MG63 (cell line): ENCODE data around the gene POU5F1. TPM values are rescaled to one million over a fixed set of nuclear protein-coding genes. Genes with fewer than 3 reads are reported as not detected.
"Not testable (repeated sequence)": the region's sequence is repeated elsewhere in the genome, so short reads cannot be mapped to it uniquely, and the experiment has no call there.

Experiments used
- DNase-seq: peaks from one replicate; pipeline ENCODE4 v3.0.0-alpha.2; 2020
- H3K27me3 ChIP-seq: fragments of 250-450 bp; sonication (Bioruptor Pico); 2 replicates; pipeline ENCODE4 v1.5.1; 2020; ENCODE audit warnings: mild to moderate bottlenecking, moderate library complexity
- H3K36me3 ChIP-seq: fragments of 250-450 bp; sonication (Bioruptor Pico); 2 replicates; pipeline ENCODE4 v1.5.1; 2020; ENCODE audit warnings: mild to moderate bottlenecking, moderate library complexity
- H3K4me3 ChIP-seq: fragments of 250-450 bp; sonication (Bioruptor Pico); 2 replicates; pipeline ENCODE4 v1.5.1; 2020; ENCODE audit warnings: mild to moderate bottlenecking, moderate library complexity
- H3K9me3 ChIP-seq: fragments of 250-450 bp; sonication (Bioruptor Pico); 2 replicates; pipeline ENCODE4 v1.5.1; 2020; ENCODE audit warnings: mild to moderate bottlenecking, moderate library complexity
- total RNA-seq: library from RNA; depleted of rRNA; stranded (reverse); fragments of >200 nt; shearing (Covaris generic); gene quantifications from 2 replicates; pipeline ENCODE4 v1.2.3, GENCODE V29; 2014; ENCODE audit warnings: low replicate concordance

The POU5F1 gene
- total RNA-seq, 1 experiment from 2014 or later, result 4.3 TPM

DNA sequence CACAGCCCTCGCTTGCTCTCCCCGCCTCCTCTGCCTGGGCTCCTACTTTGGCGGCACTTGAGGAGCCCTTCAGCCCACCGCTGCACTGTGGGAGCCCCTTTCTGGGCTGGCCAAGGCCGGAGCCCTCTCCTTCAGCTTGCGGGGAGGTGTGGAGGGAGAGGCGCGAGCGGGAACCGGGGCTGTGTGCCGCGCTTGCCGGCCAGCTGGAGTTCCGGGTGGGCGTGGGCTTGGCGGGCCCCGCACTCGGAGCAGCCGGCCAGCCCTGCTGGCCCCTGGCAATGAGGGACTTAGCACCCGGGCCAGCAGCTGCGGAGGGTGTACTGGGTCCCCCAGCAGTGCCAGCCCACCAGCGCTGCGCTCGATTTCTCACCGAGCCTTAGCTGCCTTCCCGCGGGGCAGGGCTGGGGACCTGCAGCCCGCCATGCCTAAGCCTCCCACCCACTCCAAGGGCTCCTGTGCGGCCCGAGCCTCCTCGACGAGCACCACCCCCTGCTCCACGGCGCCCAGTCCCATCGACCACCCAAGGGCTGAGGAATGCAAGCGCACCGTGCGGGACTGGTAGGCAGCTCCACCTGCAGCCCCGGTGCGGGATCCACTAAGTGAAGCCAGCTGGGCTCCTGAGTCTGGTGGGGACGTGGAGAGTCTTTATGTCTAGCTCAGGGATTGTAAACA is 25.0 kb upstream of the POU5F1 start:
- not testable (repeated sequence) for H3K9me3 ChIP-seq, H3K4me3 ChIP-seq, DNase-seq, H3K36me3 ChIP-seq, H3K27me3 ChIP-seq

DNA sequence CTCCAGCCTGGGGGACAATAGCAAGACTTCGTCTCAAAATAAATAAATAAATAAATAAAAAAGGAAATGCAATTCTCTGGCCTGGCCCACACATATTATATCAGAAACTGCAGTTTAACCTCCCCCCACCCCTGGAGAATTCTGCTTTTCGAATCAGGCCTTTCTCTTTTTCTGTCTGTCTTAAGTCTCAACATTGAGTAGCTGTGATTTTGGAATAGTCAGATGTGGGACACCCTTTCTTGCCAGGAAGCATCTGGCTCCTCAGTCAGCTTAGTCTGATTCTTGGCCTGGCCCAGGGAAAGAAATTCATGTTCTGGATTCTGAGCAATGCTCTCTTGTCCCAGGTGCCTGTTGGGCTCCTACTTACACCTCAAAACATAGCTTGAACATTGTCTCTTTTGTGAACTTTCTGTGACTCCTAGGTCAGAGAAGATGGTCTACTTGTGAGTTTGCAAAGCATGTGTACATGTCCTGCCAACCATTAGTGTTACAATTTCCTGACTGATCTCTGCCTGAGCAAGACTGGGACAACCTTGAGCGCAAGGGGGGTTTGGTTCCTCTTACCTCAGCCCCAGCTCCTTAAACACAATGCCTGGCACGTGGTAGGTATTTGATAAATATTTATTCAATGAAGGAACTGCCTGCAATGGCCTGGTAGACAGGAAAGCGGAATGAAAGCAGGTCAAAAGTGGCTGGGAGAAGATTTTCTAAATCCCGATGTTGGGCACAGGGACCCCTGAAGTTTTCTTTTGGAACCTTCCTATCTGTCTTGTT is 23.8 kb upstream of the POU5F1 start:
- no peak for DNase-seq
- no peak overlapping the region for H3K4me3 ChIP-seq
- no peaks in the 10 kb centered on the region for H3K27me3 ChIP-seq
- no peaks in the 10 kb centered on the region for H3K36me3 ChIP-seq
- H3K9me3 ChIP-seq, result no peaks in the 10 kb centered on the region

DNA sequence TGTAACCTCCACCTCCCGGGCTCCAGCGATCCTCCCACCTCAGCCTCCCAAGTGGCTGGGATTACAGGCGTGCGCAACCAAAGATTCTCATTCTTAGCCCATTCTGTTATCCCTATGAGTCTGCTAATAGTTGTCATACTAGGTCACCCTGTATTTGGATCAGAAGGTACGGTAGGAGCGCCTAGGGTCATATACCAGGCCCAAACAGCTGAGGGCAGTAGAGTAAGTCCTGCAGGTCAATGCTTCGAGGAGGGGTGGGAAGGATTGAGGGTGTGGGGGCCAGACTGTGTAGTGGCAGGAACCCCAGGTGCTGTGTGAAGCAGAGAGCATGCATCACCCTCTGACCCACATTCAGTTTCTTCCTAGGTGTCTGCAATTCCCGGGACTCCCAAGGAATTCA is 22.7 kb upstream of the POU5F1 start:
- Histone ChIP-seq H3K27me3 (no peaks in the 10 kb centered on the region), H3K36me3 (no peaks in the 10 kb centered on the region), H3K4me3 (no peak overlapping the region), H3K9me3 (no peaks in the 10 kb centered on the region)
- DNase-seq, result no peak

DNA sequence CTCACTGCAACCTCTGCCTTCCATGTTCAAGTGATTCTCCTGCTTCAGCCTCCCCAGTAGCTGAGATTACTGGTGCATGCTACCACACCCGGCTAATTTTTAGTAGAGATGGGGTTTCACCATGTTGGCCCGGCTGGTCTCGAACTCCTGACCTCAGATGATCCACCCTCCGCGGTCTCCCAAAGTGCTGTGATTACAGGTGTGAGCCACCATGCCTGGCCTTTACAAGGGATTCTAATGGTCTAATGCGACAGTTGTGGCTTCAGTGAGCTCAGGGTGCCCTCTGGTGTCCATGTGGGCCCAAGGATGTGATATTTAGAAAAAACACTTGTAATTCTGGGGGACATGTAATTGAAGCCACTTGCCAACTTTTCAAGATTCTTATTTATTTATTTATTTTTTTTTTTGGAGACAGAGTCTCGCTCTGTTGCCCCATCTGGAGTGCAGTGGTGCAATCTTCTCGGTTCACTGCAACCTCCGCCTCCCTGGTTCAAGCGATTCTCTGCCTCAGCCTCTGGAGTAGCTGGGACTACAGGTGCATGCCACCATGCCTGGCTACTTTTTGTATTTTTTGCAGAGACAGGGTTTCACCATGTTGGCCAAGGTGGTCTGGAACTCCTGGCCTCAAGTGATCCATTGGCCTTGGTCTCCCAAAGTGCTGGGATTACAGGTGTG is 22.1 kb upstream of the POU5F1 start:
- H3K9me3 ChIP-seq, result not testable (repeated sequence)

DNA sequence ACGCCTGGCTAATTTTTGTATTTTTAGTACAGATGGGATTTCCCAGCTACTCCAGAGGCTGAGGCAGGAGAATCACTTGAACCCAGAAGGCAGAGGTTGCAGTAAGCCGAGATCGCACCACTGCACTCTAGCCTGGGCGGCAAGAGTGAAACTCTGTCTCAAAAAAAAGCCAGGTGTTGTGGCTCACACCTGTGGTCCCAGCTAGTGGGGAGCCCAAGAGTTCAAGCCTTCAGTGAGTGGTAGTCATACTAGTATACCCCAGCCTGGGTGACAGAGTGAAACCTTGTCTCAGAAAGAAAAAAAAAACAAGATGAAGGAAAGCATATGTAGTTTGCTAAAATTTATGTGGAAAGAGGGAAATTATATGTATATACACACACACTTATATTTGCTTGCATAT is 20.0 kb upstream of the POU5F1 start:
- H3K9me3 ChIP-seq, result no peaks in the 10 kb centered on the region
- H3K27me3 ChIP-seq, result no peaks in the 10 kb centered on the region
- no peaks in the 10 kb centered on the region for H3K36me3 ChIP-seq
- H3K4me3 ChIP-seq, result no peak overlapping the region
- DNase-seq, result no peak

More for the DNA sequence above, 22.1 kb upstream of the POU5F1 start:
- not testable (repeated sequence) for H3K36me3 ChIP-seq, H3K27me3 ChIP-seq, H3K4me3 ChIP-seq
- peak; percentile 48 for DNase-seq

DNA sequence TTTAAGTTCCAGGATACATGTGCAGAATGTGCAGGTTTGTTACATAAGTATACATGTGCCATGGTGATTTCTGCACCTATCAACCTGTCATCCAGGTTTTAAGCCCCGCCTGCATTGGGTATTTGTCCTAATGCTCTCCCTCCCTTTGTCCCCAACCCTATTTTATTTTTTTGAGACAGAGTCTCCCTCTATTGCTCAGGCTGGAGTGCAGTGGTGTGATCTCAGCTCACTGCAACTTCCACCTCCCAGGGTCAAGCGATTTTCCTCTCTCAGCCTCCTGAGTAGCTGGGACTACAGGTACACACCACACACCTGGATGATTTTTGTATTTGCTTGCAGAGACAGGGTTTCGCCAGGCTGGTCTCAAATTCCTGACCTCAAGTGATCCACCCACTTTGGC is 18.7 kb upstream of the POU5F1 start:
- not testable (repeated sequence) for H3K4me3 ChIP-seq, H3K27me3 ChIP-seq, DNase-seq, H3K9me3 ChIP-seq, H3K36me3 ChIP-seq

DNA sequence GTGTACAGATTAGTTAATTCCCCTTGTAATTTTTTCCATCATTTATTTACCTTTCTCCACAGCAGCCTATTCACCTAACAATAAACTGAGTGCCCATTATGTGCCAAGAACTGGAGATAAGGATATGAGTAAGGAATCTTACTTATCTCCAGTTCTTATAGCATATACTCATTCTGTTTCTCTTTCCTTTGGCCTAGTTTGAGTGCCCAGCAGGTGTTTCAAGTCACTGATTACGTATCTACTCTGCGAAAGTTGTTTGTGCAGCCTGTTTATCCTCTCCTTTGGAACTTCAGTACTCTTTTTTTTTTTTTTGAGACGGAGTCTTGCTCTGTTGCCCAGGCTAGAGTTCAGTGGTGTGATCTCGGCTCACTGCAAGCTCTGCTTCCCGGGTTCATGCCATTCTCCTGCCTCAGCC is 17.3 kb upstream of the POU5F1 start:
- Histone ChIP-seq H3K9me3 (no peaks in the 10 kb centered on the region), H3K36me3 (no peaks in the 10 kb centered on the region), H3K4me3 (no peak overlapping the region), H3K27me3 (no peaks in the 10 kb centered on the region)
- no peak for DNase-seq

DNA sequence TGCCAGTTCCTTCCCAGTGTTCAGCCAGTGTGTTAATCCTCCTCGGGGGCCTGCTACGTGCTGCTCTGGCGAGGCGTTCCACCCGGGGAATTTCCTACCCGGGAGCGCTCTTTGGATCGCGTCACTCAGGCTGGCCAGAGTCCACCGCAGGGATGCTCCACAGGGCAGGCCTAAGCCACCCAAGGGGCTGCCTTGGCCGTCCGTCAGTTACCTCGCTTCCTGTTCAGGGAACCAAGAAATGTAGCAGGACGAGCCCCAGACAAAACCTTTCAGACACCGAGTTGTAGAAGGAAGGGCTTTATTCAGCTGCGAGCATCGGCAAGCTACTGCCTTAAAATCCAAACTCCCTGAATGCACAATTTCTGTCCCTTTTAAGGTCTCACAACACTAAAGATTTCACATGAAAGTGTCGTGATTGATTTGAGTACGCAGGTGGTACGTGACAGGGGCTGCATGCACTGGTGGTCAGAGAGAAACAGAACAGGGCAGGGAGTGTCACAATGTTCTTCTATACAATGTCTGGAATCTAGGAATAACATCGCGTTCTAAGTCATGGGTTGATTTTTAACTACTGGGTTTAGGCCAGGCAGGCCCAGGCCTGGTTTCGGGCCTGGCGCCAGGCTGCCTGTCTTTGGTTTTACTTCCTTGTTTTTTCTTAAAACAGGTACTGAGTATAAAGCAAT is 15.7 kb upstream of the POU5F1 start:
- peak; percentile 86 for DNase-seq

DNA sequence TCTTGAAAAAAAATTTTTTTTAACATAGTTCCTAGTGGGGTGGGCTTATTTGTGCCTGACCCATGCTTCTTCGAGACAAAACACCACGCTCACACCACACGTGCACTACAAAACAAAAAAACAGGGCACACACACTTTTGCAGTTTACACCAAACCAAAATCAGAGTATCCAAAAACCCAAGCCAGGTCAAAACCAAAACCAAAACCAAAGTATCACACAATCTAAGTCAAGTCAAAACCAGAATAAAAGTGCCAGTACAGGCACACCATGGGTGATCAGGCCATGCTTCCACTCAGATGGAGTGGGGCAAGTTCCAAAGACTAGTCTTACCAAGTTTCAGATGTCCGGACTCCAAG is 15.2 kb upstream of the POU5F1 start:
- not testable (repeated sequence) for H3K9me3 ChIP-seq, H3K27me3 ChIP-seq, DNase-seq, H3K36me3 ChIP-seq
- peak overlapping the region; percentile 51 for H3K4me3 ChIP-seq

More for the DNA sequence above, 15.7 kb upstream of the POU5F1 start:
- Histone ChIP-seq H3K27me3 (no peaks in the 10 kb centered on the region), H3K36me3 (no peaks in the 10 kb centered on the region), H3K9me3 (no peaks in the 10 kb centered on the region), H3K4me3 (peak overlapping the region; percentile 51)

DNA sequence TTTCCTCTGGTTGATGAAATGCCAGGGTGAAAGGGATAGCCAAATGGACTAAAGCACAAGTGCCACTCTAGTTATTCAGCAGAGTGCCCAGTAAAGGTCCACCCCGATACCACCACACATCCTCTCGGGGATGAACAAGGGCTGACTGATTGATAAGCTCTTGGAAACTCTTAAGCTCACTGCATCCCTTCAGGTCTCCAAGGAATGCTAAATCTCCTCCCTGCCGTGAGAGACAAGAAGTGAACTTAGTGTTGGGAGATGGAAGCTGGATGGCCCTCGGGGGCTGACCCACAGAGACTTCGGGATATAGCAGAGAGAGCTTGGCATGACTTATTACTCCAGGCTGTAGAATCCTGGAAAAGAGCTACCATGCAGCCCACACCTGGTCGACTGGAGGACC is 13.4 kb upstream of the POU5F1 start:
- not testable (repeated sequence) for H3K9me3 ChIP-seq, DNase-seq, H3K4me3 ChIP-seq, H3K36me3 ChIP-seq, H3K27me3 ChIP-seq

DNA sequence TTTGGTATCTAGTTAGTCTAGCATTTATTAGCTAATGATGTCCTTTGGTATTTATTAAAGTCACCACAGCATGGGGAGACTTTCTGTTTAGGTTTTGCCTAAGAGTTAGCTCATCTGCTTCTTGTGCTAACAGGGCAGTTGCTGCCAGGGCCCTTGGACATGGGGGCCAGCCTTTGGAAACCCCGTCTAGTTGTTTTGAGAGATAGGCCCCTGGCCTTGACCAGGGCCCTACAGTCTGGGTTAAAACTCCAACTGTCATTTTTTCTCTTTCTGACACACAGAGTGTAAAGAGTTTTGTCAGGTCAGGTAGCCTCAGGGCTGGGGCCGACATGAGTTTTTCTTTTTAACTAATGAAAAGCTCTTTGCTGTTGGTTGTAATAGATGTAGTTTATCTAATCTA is 12.8 kb upstream of the POU5F1 start:
- H3K27me3 ChIP-seq, H3K4me3 ChIP-seq, H3K9me3 ChIP-seq, H3K36me3 ChIP-seq, DNase-seq: not testable (repeated sequence)

DNA sequence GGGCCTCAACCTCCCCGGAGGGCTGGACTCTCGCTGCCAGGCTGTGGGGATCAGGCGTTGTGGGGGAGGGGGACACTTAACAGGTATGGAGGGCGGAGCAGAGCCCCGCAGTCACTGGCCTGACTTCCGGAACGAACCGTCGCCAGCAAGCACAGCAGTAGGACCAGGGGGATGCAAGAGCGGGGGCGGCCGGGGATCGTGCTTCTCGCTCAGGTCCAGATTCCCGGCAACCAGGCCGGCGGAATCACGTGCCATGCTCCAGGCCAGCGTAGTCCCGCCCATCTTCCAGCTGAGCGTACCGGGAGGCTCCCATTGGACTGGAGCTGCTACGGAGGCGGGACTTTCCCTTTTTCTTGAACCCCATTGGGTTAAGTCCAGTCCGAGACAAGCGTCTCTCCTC is 10.0 kb upstream of the POU5F1 start:
- Histone ChIP-seq H3K27me3 (no peaks in the 10 kb centered on the region), H3K36me3 (no peaks in the 10 kb centered on the region), H3K4me3 (no peak overlapping the region), H3K9me3 (no peaks in the 10 kb centered on the region)
- no peak for DNase-seq

DNA sequence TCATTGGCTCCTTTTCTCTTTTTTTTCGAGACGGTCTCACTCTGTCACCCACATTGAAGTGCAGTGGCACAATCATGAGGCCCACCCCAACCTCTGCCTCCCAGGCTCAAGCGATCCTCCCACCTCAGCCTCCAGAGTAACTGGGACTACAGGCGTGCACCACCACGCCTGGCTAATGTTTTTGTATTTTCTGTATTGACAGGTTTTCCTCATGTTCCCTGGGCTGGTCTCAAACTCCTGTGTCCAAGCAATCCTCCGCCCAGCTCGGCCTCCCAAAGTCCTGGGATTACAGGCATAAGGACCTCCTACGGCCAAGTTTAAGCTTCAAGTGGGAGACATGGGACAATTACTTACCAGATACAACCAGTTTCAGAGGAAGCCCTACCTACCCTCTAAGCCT is 9.4 kb upstream of the POU5F1 start:
- Histone ChIP-seq H3K9me3 (no peaks in the 10 kb centered on the region), H3K27me3 (no peaks in the 10 kb centered on the region), H3K4me3 (no peak overlapping the region), H3K36me3 (no peaks in the 10 kb centered on the region)
- DNase-seq, result no peak

DNA sequence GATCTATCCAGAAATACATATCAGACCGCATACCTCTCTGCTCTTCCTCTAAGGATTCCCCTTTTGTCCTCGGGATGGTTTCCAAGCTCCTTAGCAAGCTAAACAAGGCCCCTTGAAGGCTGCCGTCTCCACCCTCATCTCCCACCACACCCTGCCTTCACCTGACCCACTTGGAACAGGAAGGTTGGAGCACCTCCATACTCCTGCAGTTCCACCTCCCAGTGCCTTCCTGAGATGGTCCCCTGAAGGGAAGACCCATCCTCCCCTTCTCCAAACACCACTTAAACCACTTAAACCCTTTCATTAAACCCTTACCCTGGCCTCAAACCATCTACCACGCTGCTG is 8.5 kb upstream of the POU5F1 start:
- Histone ChIP-seq H3K4me3 (no peak overlapping the region), H3K9me3 (no peaks in the 10 kb centered on the region), H3K36me3 (no peaks in the 10 kb centered on the region), H3K27me3 (no peaks in the 10 kb centered on the region)
- DNase-seq, result no peak

DNA sequence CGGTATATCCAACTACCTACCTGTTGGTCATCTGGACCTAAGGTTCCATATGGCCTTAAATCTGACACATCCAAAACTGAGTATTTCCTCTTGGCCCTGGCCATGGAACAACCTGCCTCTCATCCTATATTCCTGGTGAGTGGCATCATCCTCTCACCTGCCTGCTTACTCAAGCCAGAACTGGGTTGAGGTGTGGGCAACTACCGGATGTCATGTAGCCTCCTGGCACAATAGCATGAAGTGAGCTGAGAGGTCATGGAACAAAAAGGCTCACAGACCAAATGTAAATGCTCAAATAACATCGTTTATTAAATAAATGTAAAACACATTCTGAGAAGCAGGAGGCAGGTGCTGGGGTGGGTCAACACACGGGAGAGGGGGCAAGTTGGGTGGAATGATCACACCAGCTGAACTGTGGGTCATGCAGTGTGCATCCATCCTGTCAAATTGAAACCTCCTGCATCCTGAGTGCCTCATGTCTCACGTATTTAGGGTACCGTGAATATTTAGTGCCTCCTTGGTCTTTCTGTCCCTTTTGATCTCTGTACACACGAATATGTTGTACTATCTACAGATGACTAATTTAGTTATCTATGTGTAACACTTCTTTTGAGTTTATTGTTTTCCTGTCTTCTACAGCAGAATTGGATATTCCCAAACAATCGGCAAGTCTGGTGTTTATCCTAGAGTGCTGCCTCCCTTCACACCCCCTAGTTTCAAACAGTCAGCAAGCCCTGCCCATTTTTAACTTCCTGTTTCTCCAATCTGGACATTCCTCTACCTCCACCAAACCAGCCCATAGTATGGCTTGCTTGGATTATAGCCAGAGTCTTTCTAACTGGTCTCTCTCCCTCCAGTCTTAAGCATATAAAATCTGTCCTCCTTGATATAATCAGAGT is 7.9 kb upstream of the POU5F1 start:
- Histone ChIP-seq H3K4me3 (no peak overlapping the region), H3K9me3 (no peaks in the 10 kb centered on the region), H3K36me3 (no peaks in the 10 kb centered on the region), H3K27me3 (no peaks in the 10 kb centered on the region)
- no peak for DNase-seq

DNA sequence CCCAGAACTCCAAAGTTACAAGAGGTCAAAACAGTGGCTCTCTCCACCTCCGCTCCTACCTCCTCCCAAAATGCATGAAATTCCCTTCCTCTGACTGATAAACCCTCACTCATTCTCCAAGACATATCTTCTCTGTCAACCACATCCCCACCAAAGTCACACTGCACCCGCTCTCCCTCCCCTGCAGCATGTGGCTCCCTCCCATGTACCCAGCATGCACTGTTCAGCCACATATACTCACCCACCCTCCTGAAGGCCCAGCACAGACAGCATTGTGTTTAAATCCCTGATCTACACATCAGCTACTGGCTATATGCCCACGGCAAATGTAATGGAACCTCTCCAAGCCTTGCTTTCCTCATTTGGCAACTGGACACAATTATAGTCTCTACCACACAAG is 5.5 kb upstream of the POU5F1 start:
- no peaks in the 10 kb centered on the region for H3K27me3 ChIP-seq
- H3K4me3 ChIP-seq, result no peak overlapping the region
- H3K36me3 ChIP-seq, result no peaks in the 10 kb centered on the region
- H3K9me3 ChIP-seq, result no peaks in the 10 kb centered on the region
- DNase-seq, result peak; percentile 26
